Neuron (in vitro differentiated cells): ENCODE data around the gene ETFA.
"Not testable (repeated sequence)": the region's sequence is repeated elsewhere in the genome, so short reads cannot be mapped to it uniquely, and the experiment has no call there.

Source experiments
- H2AFZ ChIP-seq: one replicate; pipeline ENCODE4 v1.6.1; 2013; ENCODE audit warnings: low read depth, mild to moderate bottlenecking, inconsistent platforms, low read length, moderate library complexity
- H3K27me3 ChIP-seq: one replicate; pipeline ENCODE4 v1.6.1; 2013; ENCODE audit warnings: low read length; ENCODE audit not compliant: insufficient read depth
- H3K36me3 ChIP-seq: one replicate; pipeline ENCODE4 v1.6.1; 2013; ENCODE audit warnings: low read length; ENCODE audit not compliant: insufficient read depth
- H3K4me1 ChIP-seq: one replicate; pipeline ENCODE4 v1.6.1; 2013; ENCODE audit warnings: low read length; ENCODE audit not compliant: insufficient read depth
- H3K4me3 ChIP-seq: 2 replicates; pipeline ENCODE4 v1.5.1; 2013; ENCODE audit warnings: mild to moderate bottlenecking, low read length, moderate library complexity
- H3K9me3 ChIP-seq: one replicate; pipeline ENCODE4 v1.6.1; 2013; ENCODE audit warnings: low read length

The ETFA gene

DNA sequence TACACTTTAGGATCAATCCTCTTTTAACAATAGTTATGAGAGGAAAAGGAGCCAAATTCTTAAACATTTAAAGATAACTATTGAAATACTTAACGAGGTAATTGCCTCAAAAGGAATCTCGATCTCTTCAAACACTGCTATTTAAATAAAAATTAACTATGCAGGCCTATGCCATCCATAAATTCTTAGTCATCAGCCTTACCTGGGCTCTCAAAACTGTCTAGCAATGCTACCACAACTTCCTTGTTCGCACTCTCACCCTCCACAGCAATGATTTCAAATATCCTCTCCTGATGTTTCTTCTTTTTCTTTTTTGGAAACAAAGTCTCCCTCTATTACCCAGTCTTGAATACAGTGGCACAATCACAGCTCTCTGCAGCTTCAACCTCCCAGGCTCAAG, 12.3 kb downstream of the ETFA start:
- Histone ChIP-seq H3K4me3 (no peak overlapping the region), H3K4me1 (no peaks in the 10 kb centered on the region), H3K9me3 (peaks cover 1% of the 10 kb centered on the region), H3K27me3 (no peaks in the 10 kb centered on the region), H3K36me3 (no peaks in the 10 kb centered on the region), H2AFZ (no peak overlapping the region)

DNA sequence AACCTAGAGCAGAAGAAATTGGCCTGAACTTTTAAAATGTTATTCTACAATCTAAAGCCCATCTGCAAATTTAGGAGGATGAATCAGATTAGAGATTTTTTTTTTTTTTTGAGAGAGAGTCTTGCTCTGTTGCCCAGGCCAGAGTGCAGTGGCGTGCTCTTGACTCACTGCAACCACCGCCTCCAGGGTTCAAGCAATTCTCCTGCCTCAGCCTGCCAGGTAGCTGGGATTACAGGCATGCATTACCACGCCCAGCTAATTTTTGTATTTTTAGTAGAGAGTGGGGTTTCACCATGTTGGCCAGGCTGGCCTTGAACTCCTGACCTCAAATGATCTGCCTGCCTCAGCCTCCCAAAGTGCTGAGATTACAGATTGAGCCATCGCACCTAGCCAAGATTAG, 13.3 kb downstream of the ETFA start:
- H3K4me1 ChIP-seq, H3K4me3 ChIP-seq, H2AFZ ChIP-seq, H3K27me3 ChIP-seq, H3K36me3 ChIP-seq, H3K9me3 ChIP-seq: not testable (repeated sequence)

DNA sequence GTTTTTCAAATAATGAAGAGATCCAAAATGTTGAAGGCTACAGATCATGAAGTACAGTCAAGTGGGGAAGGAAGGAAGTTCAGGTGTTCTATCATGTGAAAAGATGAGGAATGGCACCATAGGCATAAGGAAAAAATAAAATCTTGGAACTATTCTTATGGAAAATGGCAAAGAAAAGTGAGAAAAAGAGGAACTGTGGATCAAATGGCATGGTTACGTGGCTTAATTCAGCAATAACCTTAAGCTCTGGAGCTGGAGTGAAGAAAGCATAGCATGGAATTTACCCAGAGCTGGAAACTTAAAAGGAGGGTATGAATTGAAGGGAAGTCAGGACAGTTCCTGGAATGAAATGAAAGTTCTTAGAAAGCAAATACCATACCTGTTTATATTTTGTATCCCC, 14.4 kb downstream of the ETFA start:
- no peaks in the 10 kb centered on the region for H3K27me3 ChIP-seq
- no peaks in the 10 kb centered on the region for H3K4me1 ChIP-seq
- H3K4me3 ChIP-seq, result no peak overlapping the region
- H3K36me3 ChIP-seq, result no peaks in the 10 kb centered on the region
- H3K9me3 ChIP-seq, result no peaks in the 10 kb centered on the region
- H2AFZ ChIP-seq, result no peak overlapping the region

DNA sequence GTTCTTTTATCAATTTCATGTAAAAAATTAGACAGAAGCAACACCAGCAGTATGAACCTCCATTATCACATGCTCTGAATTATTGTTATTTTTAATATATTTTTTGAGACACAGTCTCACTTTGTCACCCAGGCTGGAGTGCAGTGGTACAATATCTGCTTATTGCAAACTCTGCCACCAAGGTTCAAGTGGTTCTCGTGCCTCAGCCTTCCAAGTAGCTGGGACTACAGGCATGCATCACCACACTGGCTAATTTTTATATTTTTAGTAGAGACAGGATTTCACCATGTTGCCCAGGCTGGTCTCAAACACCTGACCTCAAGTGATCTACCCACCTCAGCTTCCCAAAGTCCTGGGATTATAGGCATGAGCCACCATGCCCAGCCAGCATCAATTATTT, 16.8 kb downstream of the ETFA start:
- H3K36me3 ChIP-seq, H2AFZ ChIP-seq, H3K4me1 ChIP-seq, H3K27me3 ChIP-seq, H3K4me3 ChIP-seq, H3K9me3 ChIP-seq: not testable (repeated sequence)

DNA sequence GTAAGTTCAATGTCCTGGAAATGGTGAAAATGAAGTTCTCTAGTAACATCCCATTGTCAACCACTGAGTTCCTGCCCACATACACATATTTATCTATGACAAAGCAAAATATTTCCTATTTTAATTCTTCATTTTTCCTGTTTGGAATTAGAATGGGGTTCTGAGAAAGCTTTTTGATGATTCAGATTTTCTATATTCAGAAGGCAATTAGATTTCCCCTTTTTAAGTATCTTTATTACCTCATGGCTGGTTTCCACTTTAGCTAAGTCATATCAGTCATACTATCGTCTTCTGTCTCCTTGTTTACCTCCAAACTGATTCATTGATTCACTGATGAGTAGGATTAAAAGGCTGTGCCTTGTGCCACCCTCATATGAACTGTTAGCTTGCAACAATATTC, 17.9 kb downstream of the ETFA start:
- Histone ChIP-seq H3K4me1 (no peaks in the 10 kb centered on the region), H3K27me3 (no peaks in the 10 kb centered on the region)

DNA sequence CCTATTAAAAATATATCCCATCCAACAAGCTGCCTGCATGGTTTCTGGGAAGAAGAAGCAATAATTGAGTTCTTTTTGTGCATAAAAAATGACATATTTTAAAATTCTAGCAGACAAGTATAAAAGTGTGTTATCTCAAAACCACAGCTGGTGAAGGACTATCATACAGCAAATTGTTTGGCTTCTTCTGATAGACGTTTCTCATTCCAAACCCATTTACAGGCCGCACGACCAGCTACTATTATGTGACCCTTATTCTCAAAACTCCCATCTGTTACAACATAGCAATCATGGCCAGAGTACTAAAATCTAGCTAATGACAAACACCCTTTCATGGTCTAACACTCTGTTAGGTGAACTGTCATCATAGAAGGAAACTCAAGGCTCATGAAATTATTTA, 21.7 kb downstream of the ETFA start:
- no peak overlapping the region for H2AFZ ChIP-seq
- no peaks in the 10 kb centered on the region for H3K4me1 ChIP-seq
- H3K4me3 ChIP-seq, result no peak overlapping the region
- H3K9me3 ChIP-seq, result no peaks in the 10 kb centered on the region
- peaks cover 31% of the 10 kb centered on the region for H3K36me3 ChIP-seq
- H3K27me3 ChIP-seq, result no peaks in the 10 kb centered on the region

More for the DNA sequence above, 17.9 kb downstream of the ETFA start:
- H2AFZ ChIP-seq, result no peak overlapping the region
- H3K9me3 ChIP-seq, result no peaks in the 10 kb centered on the region
- H3K36me3 ChIP-seq, result peaks cover 3% of the 10 kb centered on the region
- no peak overlapping the region for H3K4me3 ChIP-seq

DNA sequence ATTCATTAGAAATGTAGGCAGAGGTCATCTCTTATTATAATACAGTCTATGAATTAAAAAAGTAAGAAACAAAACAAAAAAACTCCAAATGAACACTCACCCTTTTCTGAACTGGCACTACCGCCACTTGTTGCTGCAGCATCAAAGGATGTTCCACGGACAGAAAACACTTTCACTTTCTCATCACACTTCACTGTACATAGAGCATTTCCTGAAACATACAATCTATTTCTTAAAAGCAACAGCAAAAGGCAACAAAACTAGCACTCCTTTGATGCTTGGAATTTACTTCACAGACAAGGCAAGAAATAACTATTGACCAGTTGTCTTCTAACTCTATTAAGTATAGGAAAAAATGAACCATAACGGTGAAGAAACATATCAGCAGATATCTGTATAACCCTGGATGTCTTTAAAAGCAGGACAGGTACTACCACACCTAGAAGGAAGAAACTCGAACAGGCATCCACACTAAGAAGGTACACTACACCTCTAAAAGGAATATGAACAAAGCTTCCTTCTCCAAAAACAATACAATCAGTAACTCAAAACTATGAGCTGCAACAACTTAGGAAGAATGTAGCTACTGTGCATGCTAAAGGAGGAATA, 24.9 kb downstream of the ETFA start:
- no peak overlapping the region for H3K4me3 ChIP-seq
- H3K9me3 ChIP-seq, result no peaks in the 10 kb centered on the region
- no peaks in the 10 kb centered on the region for H3K27me3 ChIP-seq
- H3K4me1 ChIP-seq, result no peaks in the 10 kb centered on the region
- peaks cover 56% of the 10 kb centered on the region for H3K36me3 ChIP-seq
- H2AFZ ChIP-seq, result no peak overlapping the region

DNA sequence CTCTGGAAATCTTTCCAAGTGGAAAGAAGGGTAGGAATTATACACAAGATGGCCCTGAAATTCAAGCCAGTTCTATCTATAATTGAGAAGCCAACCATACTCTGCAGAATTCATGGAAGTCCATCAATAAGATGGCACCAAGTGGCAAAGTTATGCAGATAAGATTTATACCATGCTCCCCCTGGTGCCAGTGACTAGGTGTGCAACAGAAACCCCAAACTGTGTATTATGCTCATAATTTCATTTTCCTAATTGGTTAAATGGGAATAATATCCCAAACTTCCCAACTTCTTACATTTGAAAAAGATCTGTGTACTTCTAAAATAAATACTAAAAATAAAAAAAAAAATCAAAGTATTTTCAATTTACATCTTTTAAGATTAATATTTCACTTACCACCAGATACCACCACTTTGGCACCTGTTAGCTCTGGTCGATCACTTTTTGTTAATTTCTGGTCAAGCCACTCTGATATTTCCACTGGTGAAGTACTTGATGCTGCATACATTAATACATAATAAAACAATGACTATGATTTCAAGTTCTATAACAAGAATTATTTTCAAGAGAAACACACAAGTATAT, 25.9 kb downstream of the ETFA start:
- Histone ChIP-seq H3K36me3 (peaks cover 53% of the 10 kb centered on the region), H3K4me3 (no peak overlapping the region), H3K9me3 (no peaks in the 10 kb centered on the region), H2AFZ (no peak overlapping the region), H3K27me3 (no peaks in the 10 kb centered on the region), H3K4me1 (no peaks in the 10 kb centered on the region)

DNA sequence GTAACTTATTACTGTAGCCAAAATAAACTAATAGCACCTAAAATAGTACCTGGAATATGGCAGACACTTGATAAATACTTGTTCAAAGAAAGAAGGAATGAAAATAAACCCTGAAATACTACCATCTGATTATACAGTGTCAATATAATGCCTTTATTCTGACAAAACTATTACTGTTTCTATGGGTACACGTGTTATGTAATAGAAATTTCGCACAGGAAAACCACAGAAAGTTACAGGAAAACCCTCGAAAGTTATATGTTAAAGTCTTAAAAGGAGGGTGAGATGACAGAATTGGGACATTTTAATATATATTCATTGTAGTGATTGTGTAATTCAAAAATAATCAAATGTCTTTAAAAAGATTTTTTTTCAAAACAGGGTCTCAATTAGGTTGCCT, 28.8 kb downstream of the ETFA start:
- Histone ChIP-seq H3K36me3 (peaks cover 68% of the 10 kb centered on the region), H3K4me1 (no peaks in the 10 kb centered on the region)

DNA sequence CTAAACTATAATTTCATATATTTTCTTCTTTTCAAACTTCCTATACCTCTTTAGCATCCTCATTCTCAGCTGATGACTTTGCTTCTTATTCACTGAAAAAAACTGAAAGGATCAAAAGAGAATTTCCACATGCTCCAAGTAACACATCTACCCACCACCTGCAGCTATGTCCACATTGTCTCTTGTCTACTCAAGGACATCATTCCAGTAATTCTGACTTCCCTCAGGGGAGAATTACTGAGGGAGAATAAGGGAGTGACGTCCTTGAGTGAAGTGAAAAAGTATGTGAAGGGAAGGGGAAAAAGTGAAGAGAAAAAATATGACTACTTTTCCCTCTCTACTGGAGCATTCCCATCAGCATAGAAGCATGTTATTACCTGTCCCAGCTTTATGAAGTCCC, 32.6 kb downstream of the ETFA start:
- Histone ChIP-seq H3K4me1 (no peaks in the 10 kb centered on the region), H3K27me3 (no peaks in the 10 kb centered on the region), H3K4me3 (no peak overlapping the region), H3K36me3 (peaks cover 58% of the 10 kb centered on the region), H3K9me3 (peaks cover 2% of the 10 kb centered on the region), H2AFZ (no peak overlapping the region)

More for the DNA sequence above, 28.8 kb downstream of the ETFA start:
- Histone ChIP-seq H2AFZ (no peak overlapping the region), H3K4me3 (no peak overlapping the region), H3K9me3 (no peaks in the 10 kb centered on the region), H3K27me3 (no peaks in the 10 kb centered on the region)

DNA sequence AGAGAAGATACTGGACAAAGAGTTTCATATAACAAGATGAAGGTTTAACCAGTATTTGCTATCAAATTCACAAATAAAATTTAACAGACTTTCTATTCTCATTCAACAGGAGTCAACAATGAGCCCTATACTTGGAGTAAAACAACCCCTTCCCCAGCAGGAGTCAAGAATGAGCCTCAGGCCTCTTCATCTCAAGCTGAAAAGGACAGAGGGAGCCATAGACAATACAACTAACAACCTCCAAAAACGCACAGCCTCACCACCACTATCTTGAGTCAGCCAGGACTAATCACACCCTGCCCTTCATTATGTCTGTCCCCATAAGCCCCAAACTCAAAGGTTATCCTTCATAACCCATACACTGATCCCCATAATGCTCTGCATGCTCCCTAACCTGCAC, 36.4 kb downstream of the ETFA start:
- peaks cover 11% of the 10 kb centered on the region for H3K9me3 ChIP-seq
- H2AFZ ChIP-seq, result no peak overlapping the region
- H3K36me3 ChIP-seq, result peaks cover 64% of the 10 kb centered on the region
- no peak overlapping the region for H3K4me3 ChIP-seq
- no peaks in the 10 kb centered on the region for H3K27me3 ChIP-seq
- no peaks in the 10 kb centered on the region for H3K4me1 ChIP-seq

DNA sequence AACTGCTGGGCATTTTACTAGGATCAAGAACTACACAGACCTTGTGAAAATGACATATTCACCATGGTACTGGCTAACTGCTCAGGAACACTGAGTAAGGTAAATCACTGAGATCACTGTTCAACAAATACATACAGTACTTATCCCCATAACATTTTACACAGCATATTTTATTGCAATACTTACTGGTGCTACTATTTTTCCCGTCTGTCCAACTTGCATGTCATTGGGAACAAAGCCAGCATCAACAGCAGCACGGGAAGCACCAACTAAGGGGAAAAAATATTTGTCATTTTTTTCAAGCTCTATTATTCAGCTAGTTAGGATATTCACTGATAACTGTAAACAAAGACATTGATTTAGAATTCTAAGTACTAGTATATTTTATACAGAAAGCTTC, 37.0 kb downstream of the ETFA start:
- Histone ChIP-seq H3K4me1 (no peaks in the 10 kb centered on the region), H3K36me3 (peaks cover 65% of the 10 kb centered on the region), H3K9me3 (peaks cover 16% of the 10 kb centered on the region), H2AFZ (no peak overlapping the region), H3K27me3 (no peaks in the 10 kb centered on the region), H3K4me3 (no peak overlapping the region)

DNA sequence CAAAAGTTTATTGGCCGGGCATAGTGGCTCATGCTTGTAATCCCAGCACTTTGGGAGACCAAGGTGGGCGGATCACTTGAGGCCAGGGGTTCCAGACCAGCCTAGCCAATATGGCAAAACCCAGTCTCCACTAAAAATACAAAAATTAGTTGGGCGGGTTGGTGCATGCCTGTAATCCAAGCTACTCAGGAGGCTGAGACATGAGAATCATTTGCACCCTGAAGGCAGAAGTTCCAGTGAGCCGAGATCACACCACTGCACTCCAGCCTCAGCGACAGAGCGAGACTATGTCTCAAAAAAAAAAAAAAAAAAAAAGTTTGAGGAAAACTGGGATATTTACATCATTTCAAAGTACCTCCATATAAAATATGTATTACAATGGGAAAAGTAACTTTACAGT, 40.4 kb downstream of the ETFA start:
- Histone ChIP-seq H3K4me1 (no peaks in the 10 kb centered on the region), H3K4me3 (no peak overlapping the region), H3K9me3 (peaks cover 30% of the 10 kb centered on the region), H2AFZ (no peak overlapping the region), H3K27me3 (no peaks in the 10 kb centered on the region), H3K36me3 (peaks cover 56% of the 10 kb centered on the region)

DNA sequence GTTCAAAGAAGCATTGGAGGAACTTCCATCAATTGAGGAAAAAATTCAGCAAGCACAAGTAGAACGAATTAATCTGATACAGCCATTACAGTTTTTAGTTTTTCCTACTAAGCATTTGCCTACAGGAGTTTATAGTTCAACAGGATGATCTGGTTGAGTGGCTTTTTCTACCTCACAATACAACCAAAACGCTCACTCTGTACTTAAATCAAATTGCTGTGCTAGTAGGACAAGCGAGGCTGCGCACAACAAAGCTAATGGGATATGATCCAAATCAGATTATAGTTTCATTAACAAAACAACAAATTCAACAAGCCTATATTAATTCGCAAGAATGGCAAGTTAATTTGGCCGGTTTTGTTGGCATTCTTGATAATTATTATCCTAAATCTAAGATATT, 44.2 kb downstream of the ETFA start:
- Histone ChIP-seq H3K9me3 (peaks cover 57% of the 10 kb centered on the region), H2AFZ (no peak overlapping the region), H3K36me3 (peaks cover 39% of the 10 kb centered on the region)

More for the DNA sequence above, 44.2 kb downstream of the ETFA start:
- Histone ChIP-seq H3K4me1 (no peaks in the 10 kb centered on the region), H3K4me3 (no peak overlapping the region), H3K27me3 (no peaks in the 10 kb centered on the region)
